Activated CD4-positive, alpha-beta T cell treated with anti-CD3 and anti-CD28 coated beads, Interleukin-2, amount 50 U/mL, for 16 hours (primary cell): ENCODE data around the gene FAR2.
"Not testable (repeated sequence)": the region's sequence is repeated elsewhere in the genome, so short reads cannot be mapped to it uniquely, and the experiment has no call there.

Source experiments
- DNase-seq: peaks from one replicate; pipeline ENCODE4 v3.0.0-alpha.2; 2020

FAR2 gene

DNA sequence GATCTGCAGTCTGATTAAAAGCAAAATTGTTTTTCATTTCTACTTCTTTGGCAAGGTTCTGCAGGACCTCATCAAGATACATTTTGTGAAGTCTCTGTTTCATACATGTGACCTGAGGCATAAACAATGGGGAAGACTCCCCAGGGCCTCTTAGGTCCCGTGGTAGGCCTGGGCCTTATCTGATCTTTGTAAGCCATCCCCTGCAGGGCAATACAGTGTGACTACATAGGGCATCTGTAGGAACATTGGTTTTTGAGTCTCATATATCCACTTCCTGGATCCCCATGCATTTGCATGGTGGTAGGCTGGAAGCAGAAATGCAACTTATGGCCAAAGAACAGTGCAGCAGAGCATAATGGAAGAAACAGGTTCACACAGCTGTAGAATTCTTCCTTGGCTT is 6.0 kb downstream of the FAR2 start:
- no peak for DNase-seq

DNA sequence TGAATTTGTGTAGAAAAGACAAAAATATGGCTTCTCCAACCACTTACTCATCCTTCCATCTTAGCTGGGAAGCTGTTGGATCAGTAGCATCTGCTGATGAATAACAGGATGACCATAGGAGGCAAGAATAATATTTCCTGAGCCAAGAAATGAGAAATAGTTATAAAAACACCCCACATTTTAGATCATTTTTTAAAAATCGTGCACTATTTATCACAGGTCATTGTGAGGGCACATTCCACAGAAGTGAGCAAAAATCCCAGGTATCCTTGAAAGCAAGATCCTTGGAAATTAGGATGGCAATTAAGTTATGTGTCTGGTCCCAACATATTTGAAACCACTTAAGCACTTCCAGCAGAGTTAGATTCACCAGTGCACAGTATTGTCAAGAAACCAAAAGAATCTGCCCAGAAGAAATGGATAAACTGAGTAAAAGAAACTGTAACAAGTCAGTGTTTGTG is 8.4 kb downstream of the FAR2 start:
- DNase-seq = no peak

DNA sequence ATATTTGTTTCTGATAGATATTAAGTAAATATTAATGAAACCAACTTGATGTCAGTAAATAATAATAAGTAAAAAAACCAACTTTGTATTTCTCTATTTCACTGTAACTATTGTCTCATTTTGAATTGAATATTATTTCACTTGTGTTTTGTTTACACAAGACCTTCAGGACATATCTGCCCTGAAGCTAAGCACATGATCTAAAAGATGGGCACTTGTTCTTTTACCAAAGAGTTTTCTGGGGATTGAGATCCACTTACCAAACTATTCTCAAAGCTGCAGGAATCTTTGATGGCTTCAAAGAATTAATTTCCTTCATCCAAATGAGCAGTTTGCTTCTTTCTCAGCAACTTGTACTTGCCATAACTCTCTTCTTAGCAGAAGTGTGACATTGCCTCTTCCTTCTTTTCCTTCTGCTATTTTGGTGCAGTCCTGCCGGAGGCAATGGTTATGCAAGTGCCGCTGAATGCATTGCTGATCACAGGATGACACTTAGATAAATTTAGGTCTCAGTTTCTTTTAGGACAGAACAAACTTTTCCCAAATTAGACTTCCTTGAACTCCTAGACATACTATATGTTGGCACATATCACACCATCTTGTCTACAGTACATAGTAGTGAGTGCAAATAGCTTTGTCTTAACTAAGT is 9.2 kb downstream of the FAR2 start:
- no peak for DNase-seq

DNA sequence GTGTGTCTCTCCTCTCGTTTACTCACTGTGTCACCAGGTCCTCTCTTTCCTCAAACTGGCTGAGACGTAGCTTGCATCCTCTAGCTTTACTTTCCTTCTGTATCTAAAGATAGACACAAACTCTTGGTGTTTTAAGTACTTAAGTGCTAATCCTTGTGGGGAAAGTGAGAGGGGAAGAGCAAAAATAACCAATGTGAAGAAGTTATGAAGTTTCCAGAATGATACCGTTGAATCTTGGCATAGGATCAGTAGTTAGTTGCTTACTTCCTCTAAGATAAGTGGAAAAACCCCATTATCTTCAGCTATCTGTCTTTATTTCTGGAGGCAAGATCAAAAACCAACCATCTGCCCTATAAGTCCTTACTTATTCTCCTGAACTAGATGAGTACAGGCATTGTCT is 10.6 kb downstream of the FAR2 start:
- DNase-seq = no peak

DNA sequence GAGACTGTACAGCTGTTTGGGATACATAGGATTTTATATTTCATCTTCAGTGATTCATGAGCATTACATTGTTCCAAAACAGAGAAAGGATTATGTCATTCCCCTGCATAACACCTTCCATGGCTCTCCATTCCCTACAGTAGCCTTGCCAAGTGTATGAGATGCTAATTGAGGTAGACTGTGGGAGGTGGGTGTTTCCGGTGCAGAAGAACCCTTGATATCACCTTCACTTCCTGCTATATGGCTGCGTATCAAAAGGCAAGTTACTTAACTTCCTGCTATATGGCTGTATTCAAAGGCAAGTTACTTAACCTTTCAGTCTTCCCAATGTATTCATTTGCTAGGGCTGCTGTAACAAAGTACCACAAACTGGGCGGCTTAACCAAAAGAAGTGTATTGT is 11.2 kb downstream of the FAR2 start:
- no peak for DNase-seq

DNA sequence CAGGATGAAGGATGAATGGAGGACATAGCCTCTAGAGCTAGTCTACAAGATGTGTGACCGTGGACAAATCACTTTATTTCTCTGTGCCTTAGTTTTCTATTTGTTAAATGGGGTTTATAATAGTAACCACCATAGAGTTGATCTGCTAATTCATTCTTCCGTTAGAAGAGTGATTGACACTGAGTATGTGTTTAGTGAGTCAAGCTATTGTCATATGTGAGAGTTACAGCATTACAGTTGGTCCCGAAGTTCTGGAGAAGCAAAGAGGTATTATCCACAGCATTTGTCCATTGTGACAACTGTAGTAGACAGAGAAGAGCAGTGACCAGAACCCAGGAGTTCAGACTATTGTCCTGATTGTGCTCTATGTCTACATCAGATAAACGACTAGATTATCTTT is 14.1 kb downstream of the FAR2 start:
- DNase-seq = no peak

DNA sequence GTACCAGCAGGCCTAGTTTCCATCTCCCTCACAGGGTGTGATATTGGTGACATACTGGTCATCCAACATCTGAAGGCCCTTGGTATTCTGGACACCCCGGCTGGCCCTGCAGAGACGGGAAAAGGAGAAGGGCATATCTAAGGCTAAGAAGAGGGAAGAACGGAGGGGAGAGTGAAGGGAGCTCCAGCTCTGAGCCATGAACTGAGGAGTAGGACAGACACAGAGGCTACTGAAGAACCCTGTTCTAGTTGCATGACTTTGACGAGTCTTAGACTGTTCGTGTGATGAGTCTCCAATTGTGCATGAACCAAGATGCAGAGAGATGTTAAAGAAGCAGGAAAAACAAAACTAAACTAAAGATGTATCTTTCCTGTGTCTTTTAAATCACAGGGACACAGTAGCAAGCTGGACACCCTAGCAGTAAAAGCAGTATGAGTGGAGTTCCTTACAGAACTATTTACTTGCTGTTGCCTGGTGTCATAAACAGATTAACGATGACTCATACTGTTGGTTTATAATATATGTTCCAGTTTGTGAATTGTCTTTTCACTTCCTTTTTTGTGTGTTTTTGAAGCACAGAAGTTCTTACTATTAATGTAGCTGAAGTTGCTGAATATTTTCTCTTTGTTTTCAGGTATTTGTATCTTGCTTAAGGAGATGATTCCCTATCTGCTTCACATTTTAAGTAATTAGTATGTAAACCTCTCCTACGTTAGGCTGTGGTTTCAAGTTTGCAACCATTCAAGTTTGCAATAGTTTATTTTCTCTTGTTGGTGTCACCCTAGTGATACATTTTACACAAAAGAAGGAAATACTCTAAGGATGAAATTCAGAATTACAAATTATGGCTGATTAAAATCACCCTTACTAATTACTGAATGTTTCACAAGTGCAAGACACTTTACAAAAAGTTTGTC is 15.7 kb downstream of the FAR2 start:
- peak; percentile 65 for DNase-seq

DNA sequence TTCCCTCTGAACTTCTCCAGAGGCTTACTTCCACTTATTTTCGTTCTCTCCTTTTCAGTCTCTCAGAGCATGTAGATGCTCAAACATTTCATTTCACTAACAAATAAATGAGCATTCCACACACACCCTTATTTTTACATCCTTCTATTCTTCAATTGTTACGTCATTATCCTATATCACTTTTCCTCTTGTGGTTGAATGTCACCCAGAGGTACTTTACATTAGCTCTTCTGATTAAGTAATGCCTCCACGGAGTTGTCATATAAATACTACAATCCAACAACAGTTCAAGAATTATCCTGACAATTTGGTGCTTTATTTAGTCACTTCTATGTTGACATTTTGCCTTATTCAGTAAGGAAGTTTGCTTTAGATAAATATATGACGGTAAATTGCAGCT is 18.4 kb downstream of the FAR2 start:
- no peak for DNase-seq

DNA sequence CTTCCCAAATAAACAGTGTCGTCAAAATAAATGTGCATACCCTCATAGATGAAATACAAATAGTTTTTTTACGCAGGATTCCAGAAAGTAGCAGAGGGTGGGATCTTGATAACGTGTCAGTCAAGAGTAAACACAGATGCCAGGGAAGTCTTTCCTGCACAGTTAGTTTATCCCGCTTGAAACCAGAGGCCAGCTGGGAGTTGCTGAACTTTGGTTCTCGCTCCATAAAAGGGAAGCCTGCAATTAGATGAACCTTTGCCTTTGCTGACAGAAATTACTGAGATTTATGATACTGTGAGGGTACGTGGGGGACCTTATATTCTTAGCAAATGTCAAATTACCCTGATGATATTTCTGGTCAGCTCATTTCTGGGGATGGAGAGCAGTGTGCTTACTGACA is 18.9 kb downstream of the FAR2 start:
- DNase-seq = no peak

DNA sequence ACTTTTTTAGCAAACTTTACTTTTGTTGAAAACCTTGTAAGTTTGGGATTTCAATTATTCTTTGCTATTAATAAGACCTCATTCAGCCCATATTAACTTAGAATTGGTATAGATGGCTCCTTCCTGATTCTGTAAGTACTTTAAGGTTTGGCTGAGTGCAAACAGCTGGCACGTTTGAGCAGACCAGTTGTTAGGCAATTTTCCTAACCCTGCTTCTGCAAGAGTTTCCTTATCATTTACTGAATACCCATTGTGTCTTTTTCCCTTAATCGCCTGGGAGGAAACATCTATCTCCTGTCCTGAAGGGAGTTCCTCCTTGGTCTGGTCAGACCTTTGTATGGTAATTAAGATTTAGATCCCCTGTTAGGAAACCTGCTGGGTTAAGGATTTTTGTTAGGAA is 20.9 kb downstream of the FAR2 start:
- DNase-seq = not testable (repeated sequence)

DNA sequence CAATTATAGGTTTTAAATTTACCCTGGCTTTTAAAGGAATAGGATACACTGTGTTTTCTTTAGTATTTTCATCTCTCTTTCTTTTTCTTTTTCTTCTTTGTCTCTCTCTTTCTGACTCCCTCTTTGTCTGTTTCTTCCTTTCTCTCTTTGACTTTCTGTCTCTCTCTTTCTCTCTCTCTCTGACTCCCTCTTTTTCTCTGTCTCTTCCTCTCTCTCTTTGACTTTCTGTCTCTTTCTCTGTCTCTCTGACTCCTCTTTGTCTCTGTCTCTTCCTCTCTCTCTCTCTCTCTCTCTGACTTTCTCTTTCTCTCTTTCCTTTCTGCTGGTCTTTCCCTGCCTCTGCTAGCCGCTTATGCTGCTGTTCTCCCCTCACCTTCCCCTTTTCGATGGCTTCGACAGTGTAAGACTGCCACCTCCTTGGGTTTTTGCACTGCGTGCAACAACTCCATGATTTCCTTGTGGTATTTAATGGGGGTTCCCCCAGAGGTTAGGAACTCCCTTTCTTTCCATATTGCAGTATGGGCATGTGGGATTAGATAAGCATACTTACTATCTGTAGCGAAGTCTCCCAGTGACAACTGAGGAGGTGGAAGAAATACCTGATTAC is 21.5 kb downstream of the FAR2 start:
- not testable (repeated sequence) for DNase-seq

DNA sequence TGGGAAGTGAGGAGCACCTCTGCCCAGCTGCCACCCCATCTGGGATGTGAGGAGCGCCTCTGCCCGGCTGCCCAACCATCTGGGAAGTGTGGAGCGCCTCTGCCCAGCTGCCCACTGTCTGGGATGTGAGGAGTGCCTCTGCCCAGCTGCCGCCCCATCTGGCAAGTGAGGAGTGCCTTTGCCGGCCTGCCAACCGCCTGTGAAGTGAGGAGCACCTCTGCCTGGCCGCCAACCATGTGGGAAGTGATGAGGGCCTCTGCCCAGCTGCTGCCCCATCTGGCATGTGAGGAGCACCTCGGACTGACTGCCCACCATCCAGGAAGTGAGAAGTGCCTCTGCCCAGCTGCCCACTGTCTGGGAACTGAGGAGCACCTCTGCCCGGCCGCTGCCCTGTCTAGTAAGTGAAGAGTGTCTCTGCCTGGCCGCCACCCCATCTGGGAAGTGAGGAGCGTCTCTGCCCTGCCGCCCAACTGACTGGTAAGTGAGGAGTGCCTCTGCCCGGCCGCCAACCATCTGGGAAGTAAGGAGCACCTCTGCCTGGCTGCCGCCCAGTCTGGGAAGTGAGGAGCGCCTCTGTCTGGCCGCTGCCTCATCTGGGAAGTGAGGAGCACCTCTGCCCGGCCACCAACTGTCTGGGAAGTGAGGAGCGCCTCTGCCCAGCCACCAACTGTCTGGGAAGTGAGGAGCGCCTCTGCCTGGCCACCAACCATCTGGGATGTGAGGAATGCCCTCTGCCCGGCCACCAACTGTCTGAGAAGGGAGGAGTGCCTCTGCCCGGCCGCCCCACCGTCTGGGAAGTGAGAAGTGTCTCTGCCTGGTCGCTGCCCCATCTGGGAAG is 22.6 kb downstream of the FAR2 start:
- no peak for DNase-seq

DNA sequence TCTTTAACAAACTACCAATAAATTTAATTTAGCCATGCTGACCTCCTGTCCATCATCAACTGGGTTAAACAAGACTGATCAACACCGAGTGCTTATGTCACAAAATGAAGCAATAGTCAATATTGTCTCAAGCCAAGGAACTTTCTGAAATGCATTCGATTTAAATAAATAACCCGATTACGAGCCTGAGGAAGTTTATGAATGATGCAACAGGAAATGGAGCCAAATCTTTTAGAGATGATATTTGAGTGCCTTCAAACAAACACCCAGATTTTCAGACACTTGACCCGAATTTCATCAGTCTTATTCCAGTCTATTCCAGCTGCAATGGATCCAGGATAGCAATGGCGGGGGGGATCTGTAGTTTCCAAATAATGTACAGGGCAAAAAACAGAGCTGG is 27.9 kb downstream of the FAR2 start:
- no peak for DNase-seq

DNA sequence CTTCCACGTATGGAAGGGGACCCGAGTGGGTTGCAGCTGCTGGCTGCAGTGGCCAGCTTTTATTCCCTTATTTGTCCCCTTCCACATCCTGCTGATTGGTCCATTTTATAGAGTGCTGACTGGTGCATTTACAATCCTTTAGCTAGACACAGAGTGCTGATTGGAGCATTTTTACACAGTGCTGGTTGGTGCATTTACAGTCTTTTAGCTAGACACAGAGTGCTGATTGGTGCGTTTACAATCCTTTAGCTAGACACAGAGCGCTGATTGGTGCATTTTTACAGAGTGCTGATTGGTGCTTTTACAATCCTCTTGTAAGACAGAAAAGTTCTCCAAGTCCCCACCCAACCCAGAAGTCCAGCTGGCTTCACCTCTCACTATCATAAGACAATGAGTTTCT is 33.2 kb downstream of the FAR2 start:
- not testable (repeated sequence) for DNase-seq

DNA sequence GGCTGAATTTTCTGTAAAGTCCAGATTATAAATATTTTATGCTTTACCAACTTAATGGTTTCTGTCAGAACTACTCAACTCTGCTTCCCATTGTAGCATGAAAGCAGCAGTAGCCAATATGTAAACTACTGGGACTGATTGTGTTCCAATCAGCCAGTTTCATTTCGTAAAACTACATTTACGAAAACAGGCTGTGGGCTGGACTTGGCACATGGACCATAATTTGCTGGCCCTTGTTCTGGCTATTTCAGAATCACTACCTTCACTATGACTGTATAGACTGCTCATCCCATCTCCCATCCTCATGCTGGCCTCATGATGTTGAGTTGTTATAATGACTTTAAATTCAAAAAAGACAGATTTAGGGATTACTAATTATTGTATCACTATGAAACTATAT is 38.7 kb downstream of the FAR2 start:
- no peak for DNase-seq

DNA sequence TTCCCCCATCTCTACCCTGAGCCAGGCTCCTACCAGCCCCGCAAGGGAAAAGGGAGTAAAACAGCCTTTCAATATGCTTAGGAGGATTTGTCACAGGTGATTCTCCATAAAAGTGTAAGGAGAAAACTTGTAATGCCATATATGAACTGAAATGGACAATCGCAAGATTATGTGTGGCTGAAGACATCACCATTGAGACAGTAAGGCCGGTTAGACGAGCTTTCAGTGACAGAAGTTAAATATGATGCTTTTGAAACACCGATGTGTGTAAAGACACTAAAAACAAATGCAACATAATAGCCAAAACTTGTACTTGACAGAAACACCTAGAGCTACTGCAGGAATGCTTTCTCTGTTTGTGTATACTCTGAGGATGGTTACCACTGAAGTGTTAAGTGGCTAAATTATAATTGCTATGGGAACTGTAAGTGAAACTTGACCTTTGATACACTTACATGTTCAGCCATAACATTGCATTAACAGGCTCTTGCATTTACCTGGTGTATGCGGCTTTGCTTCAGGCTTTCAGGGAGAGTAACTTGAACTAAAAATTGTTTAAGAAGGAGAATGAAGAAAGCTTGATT is 42.3 kb downstream of the FAR2 start:
- DNase-seq = no peak

DNA sequence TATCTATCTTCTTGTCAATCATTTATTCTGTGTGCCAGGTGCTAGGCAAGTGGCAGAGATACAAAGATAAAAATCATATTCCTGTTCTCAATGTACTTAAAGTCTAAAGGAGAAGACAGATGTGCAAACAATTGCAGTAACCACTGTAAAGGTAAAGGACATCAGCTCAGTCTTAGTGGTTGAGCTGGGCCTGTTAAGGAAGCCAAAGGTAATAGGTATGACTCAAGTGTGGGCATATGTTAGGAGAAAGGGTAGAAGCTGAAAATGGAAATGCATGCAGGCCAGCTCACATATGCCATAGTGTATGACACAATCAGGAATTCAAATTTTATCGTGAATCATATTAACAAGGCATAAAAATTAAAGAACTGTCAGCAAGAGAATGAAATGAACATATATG is 49.8 kb downstream of the FAR2 start:
- no peak for DNase-seq

DNA sequence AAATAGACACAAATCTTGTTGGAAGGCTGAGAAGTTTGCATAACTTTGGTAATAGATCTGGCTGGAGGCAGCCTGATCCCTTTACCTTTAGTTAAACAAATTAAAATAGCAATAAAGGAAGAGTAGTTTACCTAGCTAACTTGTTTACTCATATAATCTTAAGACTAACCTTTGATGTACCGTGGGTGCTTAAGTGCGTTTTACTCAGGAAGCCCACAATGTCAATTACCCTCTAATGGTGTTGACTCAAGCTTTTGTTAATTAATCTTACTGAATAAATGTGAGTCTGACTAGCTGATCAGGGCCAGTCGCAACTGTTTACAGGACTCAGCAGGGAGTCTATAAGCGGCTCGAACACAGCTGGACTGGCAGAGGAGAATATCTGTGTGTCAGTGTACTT is 51.5 kb downstream of the FAR2 start:
- no peak for DNase-seq

DNA sequence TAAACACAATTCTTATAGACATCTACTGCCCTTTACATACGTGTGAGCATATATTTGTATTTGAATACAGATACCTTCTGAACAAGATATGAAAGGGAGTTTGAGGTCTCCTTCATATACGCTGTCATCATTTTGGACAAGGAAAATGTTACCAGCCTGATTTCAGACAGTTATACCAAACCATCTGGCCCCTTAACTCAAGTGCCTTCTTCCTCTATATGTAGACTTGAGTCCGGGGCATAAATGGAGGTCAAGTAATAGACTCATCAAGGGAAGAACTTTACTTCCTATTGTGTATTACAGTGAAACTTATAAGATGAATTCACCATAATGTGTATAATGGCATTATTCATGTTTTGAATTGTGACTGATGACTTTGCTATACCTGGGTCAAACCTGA is 52.2 kb downstream of the FAR2 start:
- no peak for DNase-seq

DNA sequence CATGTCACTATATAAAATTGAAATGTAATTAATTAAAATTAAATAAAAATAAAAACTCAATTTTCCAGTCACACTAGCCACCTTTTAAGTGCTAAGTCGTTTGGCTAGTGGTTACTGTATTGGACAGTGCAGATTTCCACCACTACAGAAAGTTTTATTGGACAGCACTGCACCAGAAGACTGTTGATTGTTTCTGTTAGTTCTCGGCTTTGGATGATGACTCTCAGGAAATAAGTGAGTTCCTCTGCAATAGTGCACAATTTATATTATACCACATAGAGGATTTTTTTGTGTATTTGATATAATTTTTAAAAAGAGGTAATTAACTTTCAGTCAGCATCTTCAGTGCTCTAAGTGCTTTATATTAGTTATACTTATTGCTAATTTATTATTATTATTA is 52.7 kb downstream of the FAR2 start:
- DNase-seq = no peak

DNA sequence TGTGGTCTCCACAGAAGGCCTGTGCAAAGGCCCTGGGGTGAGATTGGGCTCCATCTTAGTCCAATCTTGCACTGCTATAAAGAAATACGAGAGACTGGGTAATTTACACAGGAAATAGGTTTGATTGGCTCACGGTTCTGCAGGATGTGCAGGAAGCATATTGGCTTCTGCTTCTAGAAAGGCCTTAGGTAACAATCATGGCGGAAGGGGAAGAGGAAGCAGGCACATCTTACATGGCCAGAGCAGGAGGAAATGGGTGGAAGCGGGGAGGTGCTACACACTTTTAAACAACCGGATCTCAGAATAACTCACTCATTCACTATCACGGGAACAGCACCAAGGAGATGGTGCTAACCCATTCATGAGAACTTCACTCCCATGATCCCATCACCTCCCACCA is 55.4 kb downstream of the FAR2 start:
- DNase-seq = no peak

DNA sequence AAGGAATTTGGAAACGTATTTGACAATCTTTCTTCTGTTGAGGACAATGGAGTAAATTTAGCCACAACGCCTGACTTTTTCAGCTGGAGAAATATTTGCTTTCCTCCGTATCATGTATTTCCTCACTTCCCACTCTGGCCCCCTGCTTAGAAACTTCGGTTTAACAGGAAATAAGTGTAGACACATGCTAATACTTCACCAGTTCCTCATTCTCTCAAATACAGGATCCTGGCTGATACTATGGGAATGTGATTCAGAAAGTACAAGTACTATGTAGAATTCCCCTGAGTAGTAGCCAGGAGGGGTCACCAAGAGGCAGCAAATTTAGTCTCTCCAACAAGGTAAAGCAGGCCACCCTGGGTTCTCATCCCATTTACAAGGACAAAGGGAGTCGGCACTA is 58.0 kb downstream of the FAR2 start:
- DNase-seq = no peak

DNA sequence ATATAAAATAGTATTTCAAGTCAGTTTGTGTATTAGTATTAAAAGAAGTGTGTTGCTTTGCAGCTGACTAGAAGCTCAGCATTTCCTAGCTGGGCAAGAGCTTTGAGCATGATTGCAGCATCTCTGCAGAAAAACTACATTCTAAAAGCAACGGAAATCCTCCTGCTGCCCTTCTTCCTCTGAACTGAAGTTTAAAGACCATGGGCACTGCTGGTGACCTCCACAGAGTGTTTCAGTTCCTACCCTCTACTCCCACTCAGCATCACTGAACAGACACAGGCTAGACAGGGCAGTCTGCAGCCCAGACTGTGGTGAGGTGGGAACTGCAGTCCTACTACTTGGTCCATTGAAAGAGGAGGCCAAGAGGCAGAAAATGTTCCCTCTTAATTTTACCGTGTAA is 59.0 kb downstream of the FAR2 start:
- no peak for DNase-seq
